Activated T-helper 2 cell treated with anti-CD3 and anti-CD28 coated beads, Interferon-gamma antibody, Interleukin-2, Interleukin-4, amounts not matched to agents 10 μg/mL and 5 μg/mL and 100 μg/mL, durations not matched to agents 14 hours and 24 hours and 36 hours (primary cell): ENCODE results near the gene PTRH2. TPM values are rescaled to one million over a fixed set of nuclear protein-coding genes. Genes with fewer than 3 reads are reported as not detected.
"Not testable (repeated sequence)": the region's sequence is repeated elsewhere in the genome, so short reads cannot be mapped to it uniquely, and the experiment has no call there.

Source experiments
- DNase-seq: peaks from one replicate; pipeline ENCODE4 v3.0.0; 2021; ENCODE audit warnings: low spot score
- H3K27ac Mint-ChIP-seq: one replicate; pipeline ENCODE4 v1.8.0; 2021; ENCODE audit warnings: mixed read lengths
- H3K27me3 Mint-ChIP-seq: one replicate; pipeline ENCODE4 v1.8.0; 2021; ENCODE audit warnings: low read depth, mixed read lengths
- H3K36me3 Mint-ChIP-seq: one replicate; pipeline ENCODE4 v1.8.0; 2021; ENCODE audit warnings: low read depth, mixed read lengths
- H3K4me1 Mint-ChIP-seq: one replicate; pipeline ENCODE4 v1.8.0; 2021; ENCODE audit warnings: low read depth, mixed read lengths
- H3K4me3 Mint-ChIP-seq: one replicate; pipeline ENCODE4 v1.8.0; 2021; ENCODE audit warnings: low read depth, mild to moderate bottlenecking, moderate library complexity, mixed read lengths
- H3K9me3 Mint-ChIP-seq: one replicate; pipeline ENCODE4 v1.8.0; 2021; ENCODE audit warnings: mixed read lengths
- intact Hi-C: fragments of 100-400 bp; cut with micrococcal nuclease; formaldehyde crosslinking; loops from one replicate; pipeline ENCODE4 v1.15.1; 2023
- total RNA-seq: library from RNA; stranded (reverse); gene quantifications from 2 replicates; pipeline ENCODE4 v1.2.3, GENCODE V29; 2022

The PTRH2 gene
- 48.3 and 50.3 TPM in 2 replicates for total RNA-seq

DNA sequence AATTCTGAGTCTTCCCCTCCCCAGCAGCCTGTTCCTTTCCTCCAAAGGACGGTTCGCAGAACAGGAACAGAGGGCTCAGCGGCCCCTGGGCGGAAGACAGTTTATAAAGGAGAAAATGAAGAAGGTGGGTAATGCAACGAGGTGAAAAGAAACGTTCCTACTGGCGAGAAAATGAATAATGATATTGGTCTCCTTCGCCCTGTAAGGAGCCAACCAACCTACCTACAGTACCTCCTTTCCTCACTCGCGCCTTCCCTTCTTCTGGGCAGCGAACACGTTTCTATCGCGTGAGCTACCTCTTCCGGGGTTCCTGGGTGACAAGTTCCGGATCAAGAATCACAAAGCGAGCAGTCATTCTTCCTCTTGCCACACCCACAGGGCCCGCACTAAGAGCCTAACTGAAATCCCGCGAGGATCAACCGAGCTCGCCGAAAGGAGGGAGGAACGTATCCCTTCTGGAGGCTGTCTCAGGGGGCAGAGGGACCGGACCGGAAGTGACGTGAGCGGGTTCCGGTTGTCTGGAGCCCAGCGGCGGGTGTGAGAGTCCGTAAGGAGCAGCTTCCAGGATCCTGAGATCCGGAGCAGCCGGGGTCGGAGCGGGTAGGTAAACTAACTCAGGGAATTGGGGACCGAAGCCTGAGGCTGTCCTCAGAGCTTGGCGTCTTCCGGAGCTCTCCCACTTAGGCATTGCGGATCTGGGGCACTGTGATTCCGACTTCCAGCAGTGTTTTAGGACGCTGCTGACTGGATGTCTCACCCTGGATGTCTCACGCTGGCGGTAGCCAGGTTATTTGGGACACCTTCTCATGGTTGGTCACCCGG lies at the start of gene PTRH2, which contains the start of gene VMP1:
Gene PTRH2 (minus strand): TSS at position 282 of the 822 bp plus-strand sequence. CDS start 9,452 bp downstream, outside the sequence.
Gene VMP1 (plus strand): TSS at position 506 of the 822 bp plus-strand sequence. CDS start 23,793 bp downstream, outside the sequence.
- Mint-ChIP-seq H3K27me3 (no peaks in the 10 kb centered on the region), H3K4me1 (peaks cover 43% of the 10 kb centered on the region), H3K9me3 (no peaks in the 10 kb centered on the region), H3K27ac (peak within 1 kb of the TSS; percentile 85), H3K4me3 (peak within 1 kb of the TSS; percentile 95), H3K36me3 (peaks cover 39% of the 10 kb centered on the region)
- DNase-seq, result peak; percentile 93
- intact Hi-C loops, result loop anchor here (1.0 to 5.0 kb wide), 7 partner anchors 45 to 257 kb away; partner anchors contain the start of genes CLTC, DHX40 and RNFT1

DNA sequence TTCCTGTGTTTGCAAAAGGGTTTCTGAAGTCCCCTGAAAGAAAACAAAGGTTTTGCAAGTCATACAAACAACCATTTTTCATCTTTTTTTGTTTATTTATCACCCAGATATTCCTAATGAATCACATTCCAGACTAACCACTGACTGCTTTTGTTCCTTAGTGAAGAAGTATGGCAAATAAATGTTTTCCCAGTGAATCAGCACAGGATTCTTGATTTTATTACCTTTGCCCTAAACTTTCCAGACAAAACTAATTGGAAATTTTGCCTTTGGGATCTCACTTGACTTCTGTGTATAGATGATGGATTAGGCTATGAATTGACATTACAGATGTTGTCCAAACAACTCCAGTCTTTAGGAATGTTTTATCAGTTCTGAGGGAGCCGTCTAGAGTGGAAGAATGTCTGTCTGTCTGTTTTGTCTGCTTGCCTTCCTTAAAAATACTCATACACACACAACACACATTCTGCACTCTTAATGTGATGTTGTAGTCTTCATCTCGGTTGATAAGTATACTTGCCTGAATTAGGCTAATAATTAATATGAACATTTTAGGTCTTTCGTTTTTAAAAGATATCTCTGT lies 49.1 kb upstream of the PTRH2 start:
- intact Hi-C loops, result no loop called here
- H3K4me3 Mint-ChIP-seq, result peak overlapping the region; percentile 1
- no peaks in the 10 kb centered on the region for H3K27me3 Mint-ChIP-seq
- H3K27ac Mint-ChIP-seq, result peak overlapping the region; percentile 85
- peaks cover 58% of the 10 kb centered on the region for H3K4me1 Mint-ChIP-seq
- peaks cover 61% of the 10 kb centered on the region for H3K36me3 Mint-ChIP-seq
- peaks cover 15% of the 10 kb centered on the region for H3K9me3 Mint-ChIP-seq
- DNase-seq, result no peak

- H3K9me3 Mint-ChIP-seq, intact Hi-C loops, DNase-seq, H3K27me3 Mint-ChIP-seq: not testable (repeated sequence)
- Mint-ChIP-seq H3K27ac (peak overlapping the region; percentile 85), H3K36me3 (peaks cover 54% of the 10 kb centered on the region), H3K4me1 (peaks cover 57% of the 10 kb centered on the region), H3K4me3 (peak overlapping the region; percentile 13)
Measured at GRCh38 chr17:59755069-59755468, 47.8 kb upstream of the PTRH2 start.

DNA sequence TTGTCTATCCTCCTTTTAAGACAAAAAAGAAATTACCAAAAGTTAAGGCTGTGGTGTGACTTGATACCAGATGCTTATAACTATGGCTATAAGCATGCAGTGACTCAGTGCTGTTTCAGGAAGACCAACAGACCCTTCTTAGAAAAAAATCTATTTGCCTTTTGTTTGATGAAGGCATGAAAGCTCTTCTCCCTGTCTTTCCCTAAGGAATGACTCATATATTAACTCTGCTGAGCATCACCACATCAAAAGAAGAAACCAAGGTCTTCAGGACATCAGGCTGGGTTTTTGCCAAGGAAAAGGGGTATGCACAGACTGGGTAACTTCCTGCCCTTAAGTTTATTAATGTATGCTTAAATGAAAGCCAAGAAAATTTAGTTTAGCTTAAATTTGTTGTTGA lies 47.3 kb upstream of the PTRH2 start:
- H3K36me3 Mint-ChIP-seq, result peaks cover 49% of the 10 kb centered on the region

DNA sequence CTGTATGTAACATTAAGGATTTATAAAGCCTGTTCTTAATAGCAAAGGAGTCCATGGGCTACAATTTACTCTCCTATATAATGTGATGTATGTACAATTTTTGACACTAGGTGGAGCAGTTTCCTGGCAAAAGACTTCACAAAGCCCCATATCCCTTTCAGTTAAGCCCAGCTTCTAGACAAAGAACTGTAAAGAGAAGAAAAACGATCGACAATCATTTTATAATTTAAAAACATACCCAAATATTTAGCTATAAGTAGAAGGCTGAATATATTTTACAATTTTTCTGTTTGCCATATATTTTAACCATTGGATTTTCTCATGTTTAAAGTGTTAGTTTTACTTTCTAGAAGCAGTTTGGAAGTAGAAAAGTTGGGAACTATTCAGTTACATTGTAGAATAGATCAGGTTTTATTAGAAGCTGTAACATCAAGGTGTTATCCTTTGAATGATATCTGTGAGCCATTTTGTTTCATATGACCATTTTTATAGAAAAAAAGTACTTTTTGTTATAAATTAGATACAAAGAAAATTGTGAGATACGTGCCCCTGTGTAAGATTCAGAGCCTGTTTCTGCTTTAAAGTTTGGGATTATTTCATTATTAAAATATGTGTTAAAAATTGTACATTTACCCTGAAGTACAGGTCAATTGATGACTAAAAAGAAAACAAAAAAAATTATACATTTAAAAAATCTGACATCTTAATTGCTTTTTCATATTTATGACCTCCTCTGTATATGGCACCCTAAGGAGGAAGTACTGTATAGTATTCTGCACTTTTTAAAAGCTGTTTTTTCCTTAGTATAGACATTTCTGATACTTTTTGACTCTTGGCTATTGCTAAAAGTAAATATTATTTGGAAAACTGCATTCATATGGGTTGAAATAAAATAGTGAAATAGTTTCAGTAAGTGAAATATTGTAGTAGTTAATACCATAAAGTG lies 46.6 kb upstream of the PTRH2 start:
- H3K4me1 Mint-ChIP-seq, result peaks cover 53% of the 10 kb centered on the region
- intact Hi-C loops, result loop anchor here (1.0 to 5.0 kb wide), 10 partner anchors 9 to 284 kb away; partner anchors contain the start of genes CLTC, PTRH2 and VMP1
- H3K9me3 Mint-ChIP-seq, result no peaks in the 10 kb centered on the region
- H3K36me3 Mint-ChIP-seq, result peaks cover 42% of the 10 kb centered on the region
- H3K4me3 Mint-ChIP-seq, result peak overlapping the region; percentile 68
- H3K27me3 Mint-ChIP-seq, result no peaks in the 10 kb centered on the region
- H3K27ac Mint-ChIP-seq, result peak overlapping the region; percentile 85
- no peak for DNase-seq

More for the DNA sequence above, 47.3 kb upstream of the PTRH2 start:
- Mint-ChIP-seq H3K4me3 (peak overlapping the region; percentile 68), H3K27me3 (no peaks in the 10 kb centered on the region), H3K4me1 (peaks cover 54% of the 10 kb centered on the region), H3K9me3 (peaks cover 4% of the 10 kb centered on the region), H3K27ac (peak overlapping the region; percentile 85)
- intact Hi-C loops, result loop anchor here (1.0 to 5.0 kb wide), 9 partner anchors 8 to 283 kb away; partner anchors contain the start of genes CLTC, PTRH2 and VMP1
- no peak for DNase-seq

- H3K27me3 Mint-ChIP-seq, result no peaks in the 10 kb centered on the region
- H3K4me3 Mint-ChIP-seq, result no peak overlapping the region
- H3K36me3 Mint-ChIP-seq, result peaks cover 33% of the 10 kb centered on the region
- peaks cover 49% of the 10 kb centered on the region for H3K4me1 Mint-ChIP-seq
- H3K27ac Mint-ChIP-seq, result peak overlapping the region; percentile 85
- no peaks in the 10 kb centered on the region for H3K9me3 Mint-ChIP-seq
- DNase-seq, result no peak
- intact Hi-C loops, result loop anchor here (1.0 to 5.0 kb wide), 5 partner anchors 46 to 284 kb away; partner anchors contain the start of genes CLTC, PTRH2 and VMP1
Measured at GRCh38 chr17:59752922-59753321, 45.7 kb upstream of the PTRH2 start.

DNA sequence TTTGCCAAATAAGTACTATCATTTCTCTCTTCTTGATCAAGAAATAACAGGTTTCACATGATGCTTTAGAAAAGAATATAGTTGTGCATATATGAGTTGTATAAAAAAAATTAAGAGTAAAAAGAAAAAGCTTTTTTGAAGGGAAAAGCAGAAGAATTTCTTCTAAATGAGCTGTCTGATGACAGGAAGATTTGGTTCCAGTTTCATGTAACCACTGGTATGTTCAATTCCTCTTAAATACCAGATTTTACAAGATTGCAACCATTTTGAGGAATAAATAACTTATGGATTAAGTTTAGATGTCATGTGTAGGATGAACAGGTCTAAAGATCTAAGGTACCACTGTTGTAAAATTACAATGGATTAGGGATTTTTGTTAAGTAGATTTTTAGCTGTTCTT lies 45.2 kb upstream of the PTRH2 start:
- no peak for DNase-seq
- peaks cover 28% of the 10 kb centered on the region for H3K36me3 Mint-ChIP-seq
- intact Hi-C loops, result loop anchor here (5.0 kb wide), 4 partner anchors 45 to 285 kb away; partner anchors contain the start of genes CLTC, PTRH2 and VMP1
- H3K27me3 Mint-ChIP-seq, result no peaks in the 10 kb centered on the region
- H3K27ac Mint-ChIP-seq, result peak overlapping the region; percentile 82
- peaks cover 45% of the 10 kb centered on the region for H3K4me1 Mint-ChIP-seq
- H3K9me3 Mint-ChIP-seq, result no peaks in the 10 kb centered on the region
- peak overlapping the region; percentile 51 for H3K4me3 Mint-ChIP-seq

DNA sequence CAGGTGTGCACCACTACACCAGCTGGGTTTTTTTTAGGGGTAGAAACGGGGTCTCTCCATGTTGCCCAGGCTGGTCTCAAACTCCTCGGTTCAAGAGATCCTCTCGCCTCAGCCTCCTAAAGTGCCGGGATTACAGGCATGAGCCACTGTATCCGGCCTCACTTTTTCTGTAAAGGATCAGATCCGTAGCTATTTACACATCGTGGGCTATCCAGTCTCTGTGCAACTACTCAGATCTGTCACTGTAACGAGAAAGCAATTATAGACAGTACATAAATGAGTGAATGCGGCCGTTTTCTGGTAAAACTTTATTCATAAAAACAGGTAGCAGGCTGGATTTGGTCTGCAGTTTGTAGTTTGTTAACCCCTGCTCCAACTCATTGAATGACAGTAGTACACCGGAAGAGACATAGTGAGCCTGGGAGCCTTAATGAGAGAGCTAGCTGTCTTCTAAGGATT lies 44.8 kb upstream of the PTRH2 start:
- no peaks in the 10 kb centered on the region for H3K27me3 Mint-ChIP-seq
- intact Hi-C loops, result loop anchor here (5.0 kb wide), 4 partner anchors 45 to 285 kb away; partner anchors contain the start of genes CLTC, PTRH2 and VMP1
- peak overlapping the region; percentile 82 for H3K27ac Mint-ChIP-seq
- peak overlapping the region; percentile 51 for H3K4me3 Mint-ChIP-seq
- H3K36me3 Mint-ChIP-seq, result peaks cover 28% of the 10 kb centered on the region
- no peaks in the 10 kb centered on the region for H3K9me3 Mint-ChIP-seq
- peaks cover 44% of the 10 kb centered on the region for H3K4me1 Mint-ChIP-seq
- no peak for DNase-seq

GRCh38 chr17:59748591-59748990 lies 41.4 kb upstream of the PTRH2 start:
- no peaks in the 10 kb centered on the region for H3K27me3 Mint-ChIP-seq

GRCh38 chr17:59746849-59747445 lies 39.7 kb upstream of the PTRH2 start:
- intact Hi-C loops, result no loop called here
- H3K27me3 Mint-ChIP-seq, result no peaks in the 10 kb centered on the region
- peaks cover 6% of the 10 kb centered on the region for H3K9me3 Mint-ChIP-seq
- H3K27ac Mint-ChIP-seq, result no peak overlapping the region
- H3K36me3 Mint-ChIP-seq, result peaks cover 22% of the 10 kb centered on the region
- no peak for DNase-seq
- peaks cover 13% of the 10 kb centered on the region for H3K4me1 Mint-ChIP-seq
- no peak overlapping the region for H3K4me3 Mint-ChIP-seq

More at GRCh38 chr17:59748591-59748990, 41.4 kb upstream of the PTRH2 start:
- Mint-ChIP-seq H3K27ac (no peak overlapping the region), H3K4me1 (peaks cover 22% of the 10 kb centered on the region), H3K4me3 (no peak overlapping the region), H3K9me3 (no peaks in the 10 kb centered on the region), H3K36me3 (peaks cover 17% of the 10 kb centered on the region)
- no peak for DNase-seq
- intact Hi-C loops, result no loop called here

DNA sequence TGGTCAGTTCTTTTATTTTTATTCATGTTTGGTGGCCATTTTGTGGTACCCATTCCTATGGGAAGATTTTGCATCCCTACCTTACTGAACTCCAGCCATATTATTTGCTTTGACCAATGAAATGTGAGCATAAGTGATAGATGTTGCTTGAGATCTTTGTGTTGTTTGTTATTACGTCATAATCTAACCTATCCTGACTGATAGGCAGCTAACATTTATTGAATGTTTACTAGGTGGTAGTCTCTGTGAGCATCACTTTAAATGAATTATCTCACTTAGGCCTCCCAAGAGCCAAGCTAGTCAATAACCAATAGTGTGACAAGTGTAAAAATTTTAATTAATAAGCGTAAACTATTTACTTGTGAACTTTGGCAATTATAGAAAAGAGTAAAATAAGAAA lies 37.8 kb upstream of the PTRH2 start:
- intact Hi-C loops, result no loop called here
- H3K4me3 Mint-ChIP-seq, result no peak overlapping the region
- H3K27ac Mint-ChIP-seq, result no peak overlapping the region
- peaks cover 6% of the 10 kb centered on the region for H3K9me3 Mint-ChIP-seq
- H3K36me3 Mint-ChIP-seq, result peaks cover 22% of the 10 kb centered on the region
- peaks cover 7% of the 10 kb centered on the region for H3K4me1 Mint-ChIP-seq
- DNase-seq, result no peak
- H3K27me3 Mint-ChIP-seq, result no peaks in the 10 kb centered on the region
